Rectal smooth muscle tissue (tissue), 1 donor: ENCODE measurements around the gene GMDS.
A peak's percentile ranks its signal among the peaks of the same experiment; 100 is the strongest.

Experiments used
- H3K27ac ChIP-seq: one replicate; pipeline ENCODE4 v1.7.0; 2013; ENCODE audit warnings: low read depth, low read length, inconsistent platforms
- H3K27me3 ChIP-seq: one replicate; pipeline ENCODE4 v1.7.0; 2013; ENCODE audit warnings: low read length; ENCODE audit not compliant: control insufficient read depth, insufficient read depth
- H3K36me3 ChIP-seq: one replicate; pipeline ENCODE4 v1.7.0; 2013; ENCODE audit warnings: low read length; ENCODE audit not compliant: control insufficient read depth, insufficient read depth
- H3K4me1 ChIP-seq: one replicate; pipeline ENCODE4 v1.7.0; 2013; ENCODE audit warnings: low read length; ENCODE audit not compliant: control insufficient read depth, insufficient read depth
- H3K4me3 ChIP-seq: one replicate; pipeline ENCODE4 v1.7.0; 2013; ENCODE audit warnings: low read length
- H3K9ac ChIP-seq: one replicate; pipeline ENCODE4 v1.7.0; 2013; ENCODE audit warnings: low read length

GMDS gene

GRCh38 chr6:1629316-1629715 lies 616.1 kb downstream of the GMDS start:
- H3K27me3 ChIP-seq: peaks cover 7% of the 10 kb centered on the region
- H3K36me3 ChIP-seq: no peaks in the 10 kb centered on the region
- H3K9ac ChIP-seq: no peak overlapping the region
- no peak overlapping the region for H3K4me3 ChIP-seq
- H3K4me1 ChIP-seq: no peaks in the 10 kb centered on the region
- H3K27ac ChIP-seq: no peak overlapping the region

GRCh38 chr6:1627827-1628560 lies 617.4 kb downstream of the GMDS start:
- no peak overlapping the region for H3K4me3 ChIP-seq
- H3K4me1 ChIP-seq: no peaks in the 10 kb centered on the region
- H3K27ac ChIP-seq: no peak overlapping the region
- H3K27me3 ChIP-seq: peaks cover 7% of the 10 kb centered on the region
- peaks cover under 1% of the 10 kb centered on the region for H3K36me3 ChIP-seq
- no peak overlapping the region for H3K9ac ChIP-seq

DNA sequence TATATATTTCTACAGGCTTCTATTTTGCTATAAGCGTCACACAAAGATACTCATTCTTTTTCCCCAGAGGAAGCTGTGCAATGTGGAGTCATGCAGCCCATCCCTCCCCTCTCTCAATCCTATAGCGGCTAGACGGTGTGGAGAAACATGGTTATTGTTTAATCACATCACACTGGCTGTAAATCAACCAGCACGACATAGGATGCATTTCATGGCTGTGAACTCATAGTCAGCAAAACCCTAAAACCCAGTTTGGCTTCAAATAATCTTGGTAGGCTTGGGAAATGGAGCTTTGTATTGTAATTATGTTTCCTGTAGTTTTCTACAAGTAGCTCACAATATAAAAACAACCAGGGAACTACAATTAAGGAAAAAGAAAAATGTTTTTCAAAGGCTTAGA lies 618.9 kb downstream of the GMDS start:
- Histone ChIP-seq H3K36me3 (peaks cover 4% of the 10 kb centered on the region), H3K4me1 (no peaks in the 10 kb centered on the region), H3K27ac (no peak overlapping the region), H3K4me3 (no peak overlapping the region), H3K9ac (no peak overlapping the region), H3K27me3 (peaks cover 10% of the 10 kb centered on the region)

- Histone ChIP-seq H3K27ac (no peak overlapping the region), H3K4me1 (no peaks in the 10 kb centered on the region), H3K27me3 (peaks cover 13% of the 10 kb centered on the region), H3K36me3 (peaks cover 4% of the 10 kb centered on the region), H3K4me3 (no peak overlapping the region), H3K9ac (no peak overlapping the region)
Observed at GRCh38 chr6:1625794-1626435, 619.5 kb downstream of the GMDS start.

DNA sequence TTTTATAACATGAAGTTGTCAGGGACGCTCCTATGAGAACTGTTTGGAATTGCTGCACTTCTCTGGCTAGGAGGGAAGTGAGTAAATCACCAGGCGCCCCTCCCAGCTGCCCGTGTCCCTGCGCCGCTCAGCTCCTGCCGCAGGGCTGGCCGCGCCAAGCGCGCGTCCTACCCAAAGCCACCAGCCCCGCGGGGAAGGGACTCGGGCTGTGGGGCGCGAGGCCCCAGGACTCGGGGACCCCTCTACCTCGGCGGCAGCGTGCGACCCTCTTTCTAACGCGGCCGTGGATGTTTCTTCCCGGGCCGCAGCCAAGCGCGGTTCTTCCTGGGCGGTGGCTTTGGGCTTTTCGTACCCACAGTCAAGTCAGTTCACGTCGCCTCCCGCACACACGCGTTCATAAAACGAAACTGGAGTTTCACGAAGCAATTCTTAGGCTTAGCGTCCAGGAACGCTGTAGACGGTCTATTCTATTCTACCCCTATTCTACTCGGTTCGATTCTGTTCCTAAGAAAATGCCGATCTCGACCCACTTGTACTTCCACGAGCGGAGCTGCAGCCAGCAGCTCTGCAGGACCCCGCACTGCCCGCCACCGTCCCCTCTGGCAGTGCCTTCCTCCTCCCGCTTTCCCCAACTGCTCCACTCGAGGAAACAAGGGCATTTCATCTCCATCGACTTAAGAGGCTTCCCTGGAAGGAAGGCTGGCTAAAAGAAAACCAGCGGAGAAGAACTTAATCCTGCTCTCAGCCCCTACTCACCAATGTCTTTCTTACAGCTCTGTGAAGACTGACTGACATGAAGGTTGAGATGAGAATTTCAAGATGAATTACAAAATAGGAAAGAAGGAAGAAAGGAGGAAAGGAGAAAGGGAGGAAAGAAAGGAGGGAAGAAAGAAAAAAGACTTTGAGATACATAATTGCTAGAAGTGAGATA lies 620.3 kb downstream of the GMDS start:
- Histone ChIP-seq H3K36me3 (peaks cover 4% of the 10 kb centered on the region), H3K27ac (no peak overlapping the region), H3K9ac (no peak overlapping the region), H3K4me1 (no peaks in the 10 kb centered on the region), H3K4me3 (peak overlapping the region; percentile 52), H3K27me3 (peaks cover 18% of the 10 kb centered on the region)

DNA sequence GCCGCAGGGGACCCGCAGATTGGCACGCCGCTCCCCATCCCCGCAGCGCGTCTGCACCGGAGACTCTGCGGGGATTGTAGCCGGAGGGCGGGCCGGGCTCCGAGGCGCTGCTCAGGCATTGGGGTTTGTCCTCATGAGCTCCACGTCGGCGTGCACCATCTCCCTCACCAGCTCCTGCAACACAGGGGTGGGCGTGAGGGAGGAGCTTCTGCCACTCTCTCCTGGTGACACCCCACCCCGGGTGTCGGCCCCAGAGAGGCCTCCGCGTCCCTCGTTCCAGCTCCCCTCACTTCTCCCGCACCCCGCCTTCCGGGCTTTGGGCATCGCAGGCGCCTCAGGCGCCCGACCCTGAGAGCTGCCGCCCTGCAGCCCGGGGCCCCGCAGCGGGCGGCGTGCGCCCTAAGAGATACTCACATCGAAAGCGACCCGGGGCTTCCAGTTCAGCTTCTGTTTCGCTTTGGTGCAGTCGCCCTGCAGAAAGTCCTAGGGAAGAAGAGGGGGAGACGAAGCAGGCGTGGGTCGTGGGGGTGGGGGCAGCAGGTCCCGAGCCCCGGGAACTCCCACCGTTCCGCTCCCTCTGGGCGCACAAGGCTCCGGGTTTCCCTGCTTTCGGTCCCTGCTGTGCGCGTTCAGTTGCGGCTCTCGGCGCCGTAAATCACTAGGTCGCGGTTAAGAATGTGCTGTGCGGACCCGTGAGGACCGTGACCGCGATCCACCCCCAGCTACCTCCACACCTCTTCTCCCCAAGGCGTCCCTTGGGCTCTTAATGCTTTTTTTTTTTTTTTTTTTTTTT lies 621.2 kb downstream of the GMDS start:
- Histone ChIP-seq H3K27me3 (peaks cover 22% of the 10 kb centered on the region), H3K27ac (no peak overlapping the region), H3K36me3 (peaks cover 4% of the 10 kb centered on the region), H3K4me1 (no peaks in the 10 kb centered on the region), H3K9ac (no peak overlapping the region), H3K4me3 (peak overlapping the region; percentile 52)

DNA sequence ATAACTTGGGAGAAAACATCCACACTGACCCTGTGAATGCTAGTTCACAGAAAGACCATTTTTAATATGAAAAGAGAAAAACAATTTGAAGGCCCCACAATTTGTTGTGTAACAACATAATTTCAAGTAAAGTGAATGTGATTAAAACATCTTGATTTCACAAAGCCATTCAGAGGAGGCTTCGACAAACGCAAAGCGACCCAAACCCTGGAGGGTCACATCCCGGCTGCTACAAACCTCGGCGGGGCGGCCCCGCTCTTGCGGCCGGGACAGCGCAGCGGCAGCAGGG lies 621.7 kb downstream of the GMDS start:
- Histone ChIP-seq H3K4me1 (no peaks in the 10 kb centered on the region), H3K4me3 (no peak overlapping the region), H3K36me3 (peaks cover 4% of the 10 kb centered on the region), H3K27ac (no peak overlapping the region), H3K27me3 (peaks cover 21% of the 10 kb centered on the region), H3K9ac (no peak overlapping the region)

DNA sequence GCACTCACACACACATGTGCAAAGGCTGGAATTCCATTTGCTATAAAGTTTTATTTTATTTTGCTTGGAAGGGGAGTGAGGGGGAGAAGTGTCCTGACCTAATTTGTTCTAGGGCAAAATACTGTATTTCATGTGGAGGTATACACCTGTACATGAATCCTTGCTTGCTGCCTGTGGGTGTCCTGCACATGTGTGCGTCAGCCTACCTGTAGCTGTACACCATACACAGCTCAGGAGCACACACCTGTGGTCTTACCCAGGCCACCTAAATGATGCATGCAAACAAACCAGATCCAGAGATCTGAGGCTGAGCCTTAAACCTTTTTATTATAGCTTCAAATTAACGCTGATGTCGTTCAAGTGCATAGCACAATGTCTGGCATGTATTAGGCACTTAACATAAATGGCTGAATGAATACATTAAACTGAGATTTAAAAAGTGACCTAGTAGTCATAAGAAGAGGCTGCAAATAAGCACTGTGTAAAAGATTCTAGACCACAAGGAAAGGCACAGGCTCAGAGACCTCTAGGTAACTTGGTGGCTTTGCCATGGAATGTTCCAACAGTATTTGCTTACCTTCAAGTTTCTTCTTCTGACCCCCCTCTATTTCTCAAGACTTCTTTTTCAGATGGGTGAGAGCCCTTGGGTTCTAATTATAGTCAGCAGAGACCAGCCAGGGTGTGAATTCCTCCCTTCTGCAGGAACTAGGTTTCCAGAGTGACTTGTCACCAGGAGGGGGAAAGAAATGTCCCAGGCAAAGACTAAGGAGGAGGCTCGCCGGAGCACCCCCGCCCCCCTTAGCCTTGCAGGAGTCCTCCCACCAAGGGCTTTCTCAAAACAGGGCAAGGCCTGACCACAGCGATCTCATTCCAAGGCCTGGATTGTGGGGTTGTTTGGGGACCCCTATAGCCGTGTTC lies 622.3 kb downstream of the GMDS start:
- H3K27me3 ChIP-seq: peaks cover 21% of the 10 kb centered on the region
- H3K36me3 ChIP-seq: peaks cover 4% of the 10 kb centered on the region
- H3K27ac ChIP-seq: no peak overlapping the region
- H3K4me3 ChIP-seq: no peak overlapping the region
- no peak overlapping the region for H3K9ac ChIP-seq
- H3K4me1 ChIP-seq: no peaks in the 10 kb centered on the region

GRCh38 chr6:1622220-1622850 lies 623.1 kb downstream of the GMDS start:
- H3K36me3 ChIP-seq: peaks cover 4% of the 10 kb centered on the region
- peaks cover 17% of the 10 kb centered on the region for H3K27me3 ChIP-seq
- H3K4me1 ChIP-seq: no peaks in the 10 kb centered on the region
- no peak overlapping the region for H3K27ac ChIP-seq
- H3K9ac ChIP-seq: no peak overlapping the region
- no peak overlapping the region for H3K4me3 ChIP-seq

DNA sequence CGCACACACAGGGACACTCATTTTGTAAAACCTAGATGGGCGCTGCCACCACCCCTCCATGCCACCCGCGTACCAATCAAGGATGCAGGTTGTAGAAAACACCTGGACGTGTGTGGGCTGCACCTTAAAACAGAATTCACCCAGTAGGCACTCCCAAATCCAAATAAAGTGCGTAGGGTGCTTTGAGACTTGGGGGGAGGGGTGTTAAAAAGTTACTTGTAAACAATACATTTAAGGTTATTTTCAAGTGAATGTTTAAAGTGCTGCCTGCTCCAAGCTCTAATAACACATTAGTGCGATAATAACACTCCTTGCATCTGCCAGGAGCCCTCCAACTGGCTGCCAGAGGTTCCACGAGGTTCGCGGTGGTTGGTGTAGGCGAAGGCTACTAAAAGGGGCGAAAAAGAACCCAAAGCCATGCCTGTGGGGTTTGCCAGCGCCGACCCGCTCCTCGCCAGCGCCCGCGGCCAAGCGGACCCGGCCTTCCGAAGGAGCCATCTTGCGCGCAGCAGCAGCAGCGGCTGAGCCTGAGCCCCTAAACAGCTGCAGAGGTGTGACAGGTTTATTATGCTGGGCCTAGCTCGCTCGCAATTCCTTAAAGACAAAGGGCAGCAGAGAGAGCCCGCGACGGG lies 624.2 kb downstream of the GMDS start:
- no peaks in the 10 kb centered on the region for H3K4me1 ChIP-seq
- H3K27me3 ChIP-seq: peaks cover 17% of the 10 kb centered on the region
- H3K36me3 ChIP-seq: peaks cover 4% of the 10 kb centered on the region
- H3K9ac ChIP-seq: no peak overlapping the region
- no peak overlapping the region for H3K27ac ChIP-seq
- H3K4me3 ChIP-seq: no peak overlapping the region
